ENCODE data around the gene GDA.
A peak's percentile ranks its signal among the peaks of the same experiment; 100 is the strongest.

GDA gene

GRCh38 chr9:72274916-72275315 lies 125.7 kb downstream of the GDA start:
- Histone ChIP-seq H3K27me3 (ENCODE audit: control insufficient read depth in 1 of 2, insufficient read depth in 1 of 2, low read length in 2 of 2) (peaks cover 0 to 3% of the 10 kb centered on the region in 2 experiments), H2BK5ac (ENCODE audit: low read depth, low read length, poor library complexity, severe bottlenecking) (no peak overlapping the region), H3K36me3 (ENCODE audit: control insufficient read depth in 1 of 2, insufficient read depth in 2 of 2, low read depth in 1 of 2, low read length in 2 of 2) (no peaks in the 10 kb centered on the region), H3K4me3 (ENCODE audit: insufficient read depth in 1 of 2, low read depth in 1 of 2, low read length in 2 of 2) (no peak overlapping the region), H3K18ac (ENCODE audit: low read depth in 1 of 2, low read length in 2 of 2) (no peak overlapping the region), H3K9me3 (ENCODE audit: control insufficient read depth, low read length) (no peaks in the 10 kb centered on the region), H4K8ac (ENCODE audit: low read length) (no peak overlapping the region), H3K27ac (ENCODE audit: low read length, poor library complexity, severe bottlenecking) (no peak overlapping the region), H2BK12ac (ENCODE audit: low read length in 2 of 2) (no peak overlapping the region), H2BK15ac (ENCODE audit: low read depth, poor library complexity, severe bottlenecking) (no peak overlapping the region), H3K4me2 (ENCODE audit: low read length, poor library complexity, severe bottlenecking) (no peak overlapping the region), H3K14ac (ENCODE audit: low read length in 2 of 2) (no peak overlapping the region), H3K4ac (ENCODE audit: low read depth in 1 of 2, low read length in 2 of 2) (no peak overlapping the region), H4K91ac (ENCODE audit: low read length) (no peak overlapping the region), H2BK120ac (ENCODE audit: low read depth, low read length) (no peak overlapping the region), H2AK5ac (ENCODE audit: low read length, severe bottlenecking) (no peak overlapping the region), H3K4me1 (ENCODE audit: control insufficient read depth, insufficient read depth, low read depth, low read length) (peaks cover 2% of the 10 kb centered on the region), H2AFZ (ENCODE audit: low read depth, low read length) (no peak overlapping the region), H3K79me1 (replicated peaks; ENCODE audit: low read length, poor library complexity, severe bottlenecking) (no peaks in the 10 kb centered on the region), H3K23ac (ENCODE audit: low read length in 2 of 2) (no peak overlapping the region), H3K9ac (ENCODE audit: low read length) (no peak overlapping the region)
- DNase-seq, result no peak
- 90% methylated on average over 3 of the region's 3 CpGs for WGBS

GRCh38 chr9:72276429-72276828 lies 127.2 kb downstream of the GDA start:
- H4K91ac ChIP-seq (ENCODE audit: low read length), result no peak overlapping the region
- H2BK12ac ChIP-seq (ENCODE audit: low read length in 2 of 2), result no peak overlapping the region
- H3K9ac ChIP-seq (ENCODE audit: low read length), result no peak overlapping the region
- H3K4me1 ChIP-seq (ENCODE audit: control insufficient read depth, insufficient read depth, low read depth, low read length), result peaks cover 2% of the 10 kb centered on the region
- no peak overlapping the region for H3K4me3 ChIP-seq (ENCODE audit: insufficient read depth in 1 of 2, low read depth in 1 of 2, low read length in 2 of 2)
- H2AFZ ChIP-seq (ENCODE audit: low read depth, low read length), result no peak overlapping the region
- H3K14ac ChIP-seq (ENCODE audit: low read length in 2 of 2), result no peak overlapping the region
- no peak overlapping the region for H3K27ac ChIP-seq (ENCODE audit: low read length, poor library complexity, severe bottlenecking)
- no peak overlapping the region for H3K23ac ChIP-seq (ENCODE audit: low read length in 2 of 2)
- no peak for DNase-seq
- 73% methylated on average over 1 of the region's 1 CpG for WGBS
- H3K4me2 ChIP-seq (ENCODE audit: low read length, poor library complexity, severe bottlenecking), result no peak overlapping the region
- H3K18ac ChIP-seq (ENCODE audit: low read depth in 1 of 2, low read length in 2 of 2), result no peak overlapping the region
- peaks cover 0 to 3% of the 10 kb centered on the region in 2 experiments for H3K27me3 ChIP-seq (ENCODE audit: control insufficient read depth in 1 of 2, insufficient read depth in 1 of 2, low read length in 2 of 2)
- no peaks in the 10 kb centered on the region for H3K9me3 ChIP-seq (ENCODE audit: control insufficient read depth, low read length)
- no peak overlapping the region for H2AK5ac ChIP-seq (ENCODE audit: low read length, severe bottlenecking)
- H2BK5ac ChIP-seq (ENCODE audit: low read depth, low read length, poor library complexity, severe bottlenecking), result no peak overlapping the region
- no peak overlapping the region for H3K4ac ChIP-seq (ENCODE audit: low read depth in 1 of 2, low read length in 2 of 2)
- no peak overlapping the region for H4K8ac ChIP-seq (ENCODE audit: low read length)
- no peaks in the 10 kb centered on the region for H3K36me3 ChIP-seq (ENCODE audit: control insufficient read depth in 1 of 2, insufficient read depth in 2 of 2, low read depth in 1 of 2, low read length in 2 of 2)
- no peak overlapping the region for H2BK15ac ChIP-seq (ENCODE audit: low read depth, poor library complexity, severe bottlenecking)
- no peaks in the 10 kb centered on the region for H3K79me1 ChIP-seq (replicated peaks; ENCODE audit: low read length, poor library complexity, severe bottlenecking)
- H2BK120ac ChIP-seq (ENCODE audit: low read depth, low read length), result no peak overlapping the region

- DNase-seq, result no peak
- H2BK12ac ChIP-seq (ENCODE audit: low read length in 2 of 2), result no peak overlapping the region
- H3K79me1 ChIP-seq (replicated peaks; ENCODE audit: low read length, poor library complexity, severe bottlenecking), result no peaks in the 10 kb centered on the region
- no peaks in the 10 kb centered on the region for H3K9me3 ChIP-seq (ENCODE audit: control insufficient read depth, low read length)
- H4K8ac ChIP-seq (ENCODE audit: low read length), result no peak overlapping the region
- H3K36me3 ChIP-seq (ENCODE audit: control insufficient read depth in 1 of 2, insufficient read depth in 2 of 2, low read depth in 1 of 2, low read length in 2 of 2), result no peaks in the 10 kb centered on the region
- H2BK120ac ChIP-seq (ENCODE audit: low read depth, low read length), result no peak overlapping the region
- H3K18ac ChIP-seq (ENCODE audit: low read depth in 1 of 2, low read length in 2 of 2), result no peak overlapping the region
- no peak overlapping the region for H2AK5ac ChIP-seq (ENCODE audit: low read length, severe bottlenecking)
- no peaks in the 10 kb centered on the region for H3K27me3 ChIP-seq (ENCODE audit: control insufficient read depth in 1 of 2, insufficient read depth in 1 of 2, low read length in 2 of 2)
- H3K4ac ChIP-seq (ENCODE audit: low read depth in 1 of 2, low read length in 2 of 2), result no peak overlapping the region
- H3K27ac ChIP-seq (ENCODE audit: low read length, poor library complexity, severe bottlenecking), result no peak overlapping the region
- no peak overlapping the region for H3K14ac ChIP-seq (ENCODE audit: low read length in 2 of 2)
- no peak overlapping the region for H2BK15ac ChIP-seq (ENCODE audit: low read depth, poor library complexity, severe bottlenecking)
- H3K4me3 ChIP-seq (ENCODE audit: insufficient read depth in 1 of 2, low read depth in 1 of 2, low read length in 2 of 2), result no peak overlapping the region
- no peak overlapping the region for H3K4me2 ChIP-seq (ENCODE audit: low read length, poor library complexity, severe bottlenecking)
- WGBS, result 73% methylated on average over 2 of the region's 2 CpGs
- no peak overlapping the region for H2AFZ ChIP-seq (ENCODE audit: low read depth, low read length)
- no peak overlapping the region for H4K91ac ChIP-seq (ENCODE audit: low read length)
- no peak overlapping the region for H2BK5ac ChIP-seq (ENCODE audit: low read depth, low read length, poor library complexity, severe bottlenecking)
- no peak overlapping the region for H3K23ac ChIP-seq (ENCODE audit: low read length in 2 of 2)
- H3K4me1 ChIP-seq (ENCODE audit: control insufficient read depth, insufficient read depth, low read depth, low read length), result no peaks in the 10 kb centered on the region
- no peak overlapping the region for H3K9ac ChIP-seq (ENCODE audit: low read length)
Measured at GRCh38 chr9:72278959-72279358, 129.7 kb downstream of the GDA start.

- 71% methylated on average over 5 of the region's 11 CpGs for WGBS
- Histone ChIP-seq H3K9ac (ENCODE audit: low read length) (no peak overlapping the region), H2BK15ac (ENCODE audit: low read depth, poor library complexity, severe bottlenecking) (no peak overlapping the region), H2BK5ac (ENCODE audit: low read depth, low read length, poor library complexity, severe bottlenecking) (no peak overlapping the region), H3K36me3 (ENCODE audit: control insufficient read depth in 1 of 2, insufficient read depth in 2 of 2, low read depth in 1 of 2, low read length in 2 of 2) (no peaks in the 10 kb centered on the region), H3K18ac (ENCODE audit: low read depth in 1 of 2, low read length in 2 of 2) (no peak overlapping the region), H3K79me1 (replicated peaks; ENCODE audit: low read length, poor library complexity, severe bottlenecking) (no peaks in the 10 kb centered on the region), H2BK120ac (ENCODE audit: low read depth, low read length) (no peak overlapping the region), H3K9me3 (ENCODE audit: control insufficient read depth, low read length) (no peaks in the 10 kb centered on the region), H2AFZ (ENCODE audit: low read depth, low read length) (no peak overlapping the region), H2AK5ac (ENCODE audit: low read length, severe bottlenecking) (no peak overlapping the region), H2BK12ac (ENCODE audit: low read length in 2 of 2) (no peak overlapping the region), H3K4ac (ENCODE audit: low read depth in 1 of 2, low read length in 2 of 2) (no peak overlapping the region), H3K4me1 (ENCODE audit: control insufficient read depth, insufficient read depth, low read depth, low read length) (no peaks in the 10 kb centered on the region), H3K27me3 (ENCODE audit: control insufficient read depth in 1 of 2, insufficient read depth in 1 of 2, low read length in 2 of 2) (no peaks in the 10 kb centered on the region), H4K8ac (ENCODE audit: low read length) (no peak overlapping the region), H3K23ac (ENCODE audit: low read length in 2 of 2) (no peak overlapping the region), H4K91ac (ENCODE audit: low read length) (no peak overlapping the region), H3K4me2 (ENCODE audit: low read length, poor library complexity, severe bottlenecking) (no peak overlapping the region), H3K27ac (ENCODE audit: low read length, poor library complexity, severe bottlenecking) (no peak overlapping the region), H3K4me3 (ENCODE audit: insufficient read depth in 1 of 2, low read depth in 1 of 2, low read length in 2 of 2) (no peak overlapping the region), H3K14ac (ENCODE audit: low read length in 2 of 2) (no peak overlapping the region)
- peak; percentile 55 for DNase-seq
Measured at GRCh38 chr9:72280913-72281500, 131.8 kb downstream of the GDA start.
